ENCODE results near the gene CLPTM1L. TPM values are rescaled to one million over a fixed set of nuclear protein-coding genes. Genes with fewer than 3 reads are reported as not detected.

The CLPTM1L gene, protein sequence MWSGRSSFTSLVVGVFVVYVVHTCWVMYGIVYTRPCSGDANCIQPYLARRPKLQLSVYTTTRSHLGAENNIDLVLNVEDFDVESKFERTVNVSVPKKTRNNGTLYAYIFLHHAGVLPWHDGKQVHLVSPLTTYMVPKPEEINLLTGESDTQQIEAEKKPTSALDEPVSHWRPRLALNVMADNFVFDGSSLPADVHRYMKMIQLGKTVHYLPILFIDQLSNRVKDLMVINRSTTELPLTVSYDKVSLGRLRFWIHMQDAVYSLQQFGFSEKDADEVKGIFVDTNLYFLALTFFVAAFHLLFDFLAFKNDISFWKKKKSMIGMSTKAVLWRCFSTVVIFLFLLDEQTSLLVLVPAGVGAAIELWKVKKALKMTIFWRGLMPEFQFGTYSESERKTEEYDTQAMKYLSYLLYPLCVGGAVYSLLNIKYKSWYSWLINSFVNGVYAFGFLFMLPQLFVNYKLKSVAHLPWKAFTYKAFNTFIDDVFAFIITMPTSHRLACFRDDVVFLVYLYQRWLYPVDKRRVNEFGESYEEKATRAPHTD
- total RNA-seq (2014; rRNA removed; shearing (Covaris generic)): 392 and 406 TPM in 2 replicates

DNA sequence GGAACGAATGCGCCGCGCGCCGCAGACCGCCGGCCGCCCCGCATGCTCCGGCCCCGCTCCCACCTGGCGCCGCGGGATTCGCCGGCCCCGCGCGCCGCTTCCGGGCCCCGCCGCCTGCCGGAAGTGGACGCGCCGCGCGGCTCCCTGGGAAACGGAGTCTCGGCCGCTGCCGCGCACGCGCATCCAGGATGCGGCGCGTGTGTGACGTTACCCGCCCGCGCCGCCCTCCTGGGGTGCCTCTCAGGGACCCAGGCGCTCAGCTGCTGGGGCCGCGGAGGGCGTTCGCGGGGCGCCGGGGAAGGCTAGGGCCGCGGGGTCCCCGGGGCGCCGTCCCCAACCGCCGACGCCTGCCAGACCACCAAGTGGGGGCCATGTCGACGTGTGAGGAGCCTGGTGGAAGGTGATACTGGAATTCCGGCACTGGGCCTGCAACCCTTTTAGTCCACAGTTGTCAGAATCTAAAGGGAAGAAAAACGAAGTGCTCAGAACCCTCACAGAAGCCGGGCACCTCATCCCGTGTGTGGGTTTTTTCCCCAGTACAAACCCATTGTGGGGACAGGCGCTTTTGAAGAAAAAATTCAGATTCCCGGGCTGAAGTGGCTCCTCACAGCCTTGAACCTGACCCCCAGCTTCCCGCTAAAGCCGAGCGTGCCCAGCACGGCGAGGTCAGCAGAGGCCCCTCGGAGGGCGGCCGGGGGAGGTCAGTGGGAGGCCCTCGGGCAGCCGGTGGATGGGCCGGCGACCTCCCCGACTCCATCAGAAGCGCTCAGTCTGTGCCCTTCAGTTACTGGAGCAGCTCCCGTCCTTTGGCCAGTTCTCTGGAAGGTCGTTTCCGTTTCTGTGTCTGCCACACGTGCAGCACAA is at the start of gene CLPTM1L:
TSS of gene CLPTM1L (minus strand) at position 125 of the 864 bp plus-strand sequence. CDS start 258 bp downstream, outside the sequence.
- peak; percentile 96 for DNase-seq (ENCODE audit: low spot score)

DNA sequence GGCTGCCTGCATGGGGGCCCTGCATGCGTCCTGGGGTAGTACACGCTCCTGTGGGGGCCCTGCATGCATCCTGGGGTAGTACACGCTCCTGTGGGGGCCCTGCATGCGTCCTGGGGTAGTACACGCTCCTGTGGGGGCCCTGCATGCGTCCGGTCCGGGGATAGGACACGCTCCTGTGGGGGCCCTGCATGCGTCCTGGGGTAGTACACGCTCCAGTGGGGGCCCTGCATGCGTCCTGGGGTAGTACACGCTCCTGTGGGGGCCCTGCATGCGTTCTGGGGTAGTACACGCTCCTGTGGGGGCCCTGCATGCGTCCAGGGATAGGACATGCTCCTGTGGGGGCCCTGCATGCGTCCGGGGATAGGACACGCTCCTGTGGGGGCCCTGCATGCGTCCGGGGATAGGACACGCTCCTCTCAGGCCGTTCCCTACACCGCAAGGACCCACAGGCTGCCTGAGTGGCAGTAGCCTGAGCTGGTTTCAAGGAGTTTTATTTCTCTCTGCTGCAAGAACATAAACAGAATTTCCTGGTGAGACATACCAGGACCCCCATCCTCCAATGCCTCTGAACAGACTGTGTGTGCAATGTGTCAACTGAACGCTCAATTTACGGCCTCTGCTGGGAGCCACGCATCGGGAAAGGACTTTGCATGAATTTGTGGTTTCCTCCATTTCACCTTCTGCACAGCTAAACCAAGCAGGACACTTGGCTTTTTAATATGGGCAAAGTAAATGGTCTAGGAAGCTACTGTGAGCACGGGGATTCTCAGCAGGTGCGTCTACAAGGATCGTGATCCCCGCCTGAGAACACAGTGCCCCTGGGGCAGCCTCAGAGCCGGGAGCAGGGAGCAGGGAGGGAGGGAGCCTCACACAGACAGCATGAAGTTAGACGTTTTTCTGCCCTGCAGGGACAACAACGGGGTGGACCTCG is 48.9 kb upstream of the CLPTM1L start:
- DNase-seq (ENCODE audit: low spot score): no peak

DNA sequence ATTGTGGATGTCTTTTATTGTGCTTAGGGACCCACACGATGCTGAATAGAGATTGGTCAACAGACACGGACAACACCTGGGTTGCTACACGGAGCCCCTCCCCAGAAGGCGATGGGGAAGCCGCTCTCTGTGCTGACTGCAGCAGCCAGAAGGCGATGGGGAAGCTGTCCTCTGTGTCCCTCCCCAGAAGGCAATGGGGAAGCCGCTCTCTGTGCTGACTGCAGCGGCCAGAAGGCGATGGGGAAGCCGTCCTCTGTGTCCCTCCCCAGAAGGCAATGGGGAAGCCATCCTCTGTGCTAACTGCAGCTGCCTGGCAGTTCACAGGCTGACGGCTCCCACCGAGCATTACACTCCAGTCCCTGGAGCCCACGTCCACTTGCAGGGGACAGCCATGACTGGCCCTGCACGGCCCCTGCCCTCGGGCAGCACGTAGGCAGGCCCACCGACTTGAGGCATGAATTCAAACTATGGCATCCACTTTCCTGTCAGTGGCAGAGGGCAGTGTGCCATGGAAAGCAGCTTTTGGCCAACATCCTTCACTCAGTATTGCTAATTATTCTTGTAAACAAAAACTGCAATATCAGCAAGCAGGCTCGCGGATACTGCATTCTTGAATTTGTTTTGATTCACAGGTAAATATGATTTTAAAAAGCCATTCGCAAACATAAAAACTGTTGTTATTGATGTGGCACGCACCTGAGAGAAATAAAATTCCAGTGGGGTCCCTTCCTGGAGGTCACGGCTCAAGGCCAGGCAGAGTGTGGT is 48.1 kb upstream of the CLPTM1L start:
- DNase-seq (ENCODE audit: low spot score): no peak

DNA sequence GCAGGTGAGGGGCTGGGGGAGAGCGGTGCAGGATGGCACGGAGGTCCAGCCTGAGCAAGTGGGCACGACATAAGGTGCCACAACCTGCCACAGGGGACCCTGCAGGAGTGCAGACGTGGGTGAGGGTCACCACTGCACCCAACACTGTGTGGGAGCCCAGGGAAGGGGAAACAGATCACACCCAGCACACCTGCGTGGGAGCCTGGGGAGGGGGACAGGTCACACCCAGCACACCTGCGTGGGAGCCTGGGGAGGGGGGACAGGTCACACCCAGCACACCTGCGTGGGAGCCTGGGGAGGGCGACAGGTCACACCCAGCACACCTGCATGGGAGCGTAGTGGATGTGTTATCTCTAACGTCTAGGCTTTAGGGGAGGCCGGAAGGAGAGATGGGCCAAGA is 47.4 kb upstream of the CLPTM1L start:
- DNase-seq (ENCODE audit: low spot score): no peak

DNA sequence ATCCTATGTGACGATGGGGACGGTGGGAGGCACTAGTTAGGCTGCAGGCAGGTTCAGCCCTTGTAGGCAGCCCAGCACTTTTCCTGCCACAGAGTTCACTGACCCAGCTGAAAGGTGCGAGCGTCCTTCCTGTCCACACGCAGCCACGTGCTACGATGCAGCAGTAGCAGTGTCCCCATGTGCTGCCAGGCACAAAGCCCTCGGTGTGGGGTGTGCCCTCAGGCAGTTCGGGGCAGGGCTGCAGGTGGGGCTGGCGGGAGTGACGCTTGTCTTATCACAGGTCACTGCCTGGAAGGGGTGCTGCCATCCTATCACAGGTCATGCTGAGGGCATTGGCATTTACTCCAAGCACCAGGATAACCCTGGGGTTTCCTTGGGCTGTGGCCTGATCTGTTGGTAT is 46.8 kb upstream of the CLPTM1L start:
- DNase-seq (ENCODE audit: low spot score): no peak

DNA sequence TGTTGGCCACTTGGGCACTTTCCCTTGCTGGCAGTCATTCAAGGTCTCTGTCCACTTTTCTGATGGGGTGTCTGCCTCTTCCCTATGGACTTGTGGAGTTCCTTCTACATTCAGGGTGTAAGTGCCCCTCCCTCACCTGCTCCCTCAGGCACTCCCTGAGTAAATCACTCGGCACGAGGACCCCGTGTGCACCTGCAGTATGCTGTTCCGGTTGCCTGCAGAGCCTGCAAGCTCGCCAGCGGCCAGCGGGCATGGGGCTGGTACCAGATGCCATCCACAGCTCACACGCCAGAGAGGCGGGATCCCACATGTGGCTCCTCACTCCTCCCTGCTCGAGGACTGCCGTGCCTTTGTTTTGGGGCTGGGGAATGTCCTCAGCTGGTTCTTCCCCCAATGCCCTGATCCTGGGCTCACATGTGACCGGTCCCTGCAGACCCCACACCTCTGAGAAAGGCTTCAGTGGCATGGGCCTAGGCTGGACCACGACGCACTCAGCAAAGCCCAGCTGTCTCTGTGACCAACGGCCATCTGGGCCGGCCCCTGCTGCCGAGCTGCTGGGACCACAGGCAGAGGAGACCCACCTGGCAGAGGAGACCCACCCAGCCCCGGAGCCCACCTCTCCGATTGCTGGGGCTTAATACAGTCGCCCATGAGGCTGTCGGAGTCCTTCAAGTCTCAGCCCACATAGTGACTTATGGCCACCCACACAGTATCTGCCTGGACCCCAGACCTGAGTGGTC is 46.1 kb upstream of the CLPTM1L start:
- no peak for DNase-seq (ENCODE audit: low spot score)

DNA sequence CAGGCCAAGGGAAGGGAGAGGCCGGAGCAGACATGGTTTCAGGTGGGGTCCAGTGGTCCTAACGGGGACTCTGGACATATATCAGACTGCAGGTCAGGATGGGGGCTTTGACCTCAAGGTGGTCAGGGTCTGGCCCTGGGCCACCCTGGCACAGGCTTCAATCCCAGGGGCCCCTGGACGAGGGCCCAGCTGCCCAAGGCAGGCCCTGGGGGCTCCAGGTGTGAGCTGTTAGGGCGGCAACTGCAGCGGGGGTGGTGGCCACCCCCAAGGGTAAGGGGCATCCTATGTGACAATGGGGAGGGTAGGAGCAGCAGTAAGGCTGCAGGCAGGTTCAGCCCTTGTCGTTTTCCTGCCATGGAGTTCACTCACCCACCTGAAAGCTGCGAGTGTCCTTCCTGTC is 45.4 kb upstream of the CLPTM1L start:
- DNase-seq (ENCODE audit: low spot score): no peak

DNA sequence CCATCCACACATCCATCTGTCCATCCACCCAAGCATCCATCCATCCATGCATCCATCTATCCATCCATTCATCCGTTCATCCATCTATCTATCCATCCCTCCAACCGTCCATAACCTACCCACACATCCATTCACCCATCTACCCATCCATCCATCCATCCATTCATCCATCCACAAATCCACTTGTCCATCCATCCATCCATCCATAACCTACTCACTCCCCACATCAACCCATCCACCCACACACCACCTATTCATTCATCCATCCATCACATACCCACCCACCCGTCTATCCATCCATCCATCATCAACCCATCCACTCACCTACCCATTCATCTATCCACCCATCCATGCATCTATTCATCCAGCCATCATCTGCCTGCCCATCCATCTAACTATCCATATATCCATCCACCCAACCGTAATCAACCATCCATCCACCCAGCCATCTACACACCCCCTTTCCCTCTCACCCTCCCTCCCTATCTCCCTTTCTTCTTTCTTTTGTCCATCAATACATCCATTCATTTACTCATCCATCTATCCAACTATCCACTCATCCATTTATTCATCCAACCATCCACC is 43.6 kb upstream of the CLPTM1L start:
- no peak for DNase-seq (ENCODE audit: low spot score)

DNA sequence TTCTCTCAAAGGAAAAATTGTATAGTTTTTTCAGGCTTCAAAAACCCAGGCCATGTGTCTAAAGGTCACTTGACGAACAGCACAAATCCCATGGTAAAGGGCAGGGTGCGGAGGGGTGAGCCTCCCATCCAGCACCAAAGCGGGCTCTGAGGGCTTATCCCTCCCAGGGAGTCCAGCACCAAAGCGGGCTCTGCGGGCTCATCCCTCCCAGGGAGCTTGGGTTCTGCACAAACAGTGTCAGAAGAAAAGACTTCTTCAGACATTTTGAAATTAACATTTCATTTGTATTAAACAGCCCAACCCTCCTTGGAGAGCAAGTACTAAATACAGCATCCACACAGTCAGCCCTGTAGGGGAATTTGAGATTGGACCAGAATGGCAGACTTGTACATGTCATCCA is 43.0 kb upstream of the CLPTM1L start:
- no peak for DNase-seq (ENCODE audit: low spot score)

DNA sequence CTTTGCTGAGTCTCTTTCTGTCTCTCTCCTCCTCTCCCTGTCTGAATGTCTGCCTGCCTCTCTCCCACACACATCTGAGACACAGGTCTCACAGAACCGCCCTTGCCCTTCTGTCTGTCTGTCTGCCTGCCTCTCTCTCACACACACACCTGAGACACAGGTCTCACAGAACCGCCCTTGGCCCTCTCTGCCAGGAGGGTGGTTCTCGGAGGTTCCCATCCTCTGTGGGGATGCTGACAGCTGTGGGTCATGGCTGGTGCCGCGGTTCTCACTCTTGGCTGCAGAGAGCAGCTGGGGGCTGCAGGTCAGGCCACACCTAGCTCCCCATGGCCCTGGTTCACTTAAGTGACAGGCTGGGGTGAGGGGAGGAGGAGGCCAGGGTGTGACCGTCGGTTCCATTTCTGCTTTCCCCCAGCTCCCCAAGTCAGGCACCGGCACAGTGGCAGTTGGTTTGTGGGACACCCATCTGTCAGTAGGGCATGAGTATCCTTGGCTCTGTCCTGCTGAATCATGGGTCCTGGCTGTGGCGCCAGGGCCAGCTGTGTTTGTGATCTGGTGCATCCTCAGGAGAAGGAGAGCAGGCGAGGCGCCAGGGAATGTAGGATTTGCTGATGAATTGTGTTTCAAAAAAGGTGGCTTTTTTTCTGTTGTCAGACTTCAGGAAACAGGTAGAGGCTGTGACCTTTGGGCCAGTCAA is 42.3 kb upstream of the CLPTM1L start:
- no peak for DNase-seq (ENCODE audit: low spot score)

DNA sequence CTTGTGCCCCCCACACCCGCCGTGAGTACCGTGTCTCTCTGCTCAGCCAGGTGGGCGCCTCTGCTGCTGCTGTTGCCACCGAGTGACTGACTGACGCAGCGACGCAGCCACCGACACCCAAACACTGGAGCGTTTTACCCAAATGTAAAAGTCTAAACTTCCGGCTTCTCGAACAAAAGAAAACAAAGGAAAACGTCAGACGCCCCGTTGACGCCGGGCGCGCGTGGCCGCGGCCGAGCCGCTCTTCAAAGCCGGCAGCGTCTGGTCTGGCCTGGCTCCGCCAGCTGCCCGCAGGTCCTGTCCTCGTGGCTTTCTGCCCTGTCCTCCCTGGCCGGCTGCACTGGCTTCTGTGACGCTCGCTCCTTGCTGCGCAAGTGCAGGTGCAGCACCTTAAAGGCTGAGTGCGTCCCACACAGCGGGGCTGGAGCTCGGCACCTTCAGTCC is 41.4 kb upstream of the CLPTM1L start:
- peak; percentile 68 for DNase-seq (ENCODE audit: low spot score)

DNA sequence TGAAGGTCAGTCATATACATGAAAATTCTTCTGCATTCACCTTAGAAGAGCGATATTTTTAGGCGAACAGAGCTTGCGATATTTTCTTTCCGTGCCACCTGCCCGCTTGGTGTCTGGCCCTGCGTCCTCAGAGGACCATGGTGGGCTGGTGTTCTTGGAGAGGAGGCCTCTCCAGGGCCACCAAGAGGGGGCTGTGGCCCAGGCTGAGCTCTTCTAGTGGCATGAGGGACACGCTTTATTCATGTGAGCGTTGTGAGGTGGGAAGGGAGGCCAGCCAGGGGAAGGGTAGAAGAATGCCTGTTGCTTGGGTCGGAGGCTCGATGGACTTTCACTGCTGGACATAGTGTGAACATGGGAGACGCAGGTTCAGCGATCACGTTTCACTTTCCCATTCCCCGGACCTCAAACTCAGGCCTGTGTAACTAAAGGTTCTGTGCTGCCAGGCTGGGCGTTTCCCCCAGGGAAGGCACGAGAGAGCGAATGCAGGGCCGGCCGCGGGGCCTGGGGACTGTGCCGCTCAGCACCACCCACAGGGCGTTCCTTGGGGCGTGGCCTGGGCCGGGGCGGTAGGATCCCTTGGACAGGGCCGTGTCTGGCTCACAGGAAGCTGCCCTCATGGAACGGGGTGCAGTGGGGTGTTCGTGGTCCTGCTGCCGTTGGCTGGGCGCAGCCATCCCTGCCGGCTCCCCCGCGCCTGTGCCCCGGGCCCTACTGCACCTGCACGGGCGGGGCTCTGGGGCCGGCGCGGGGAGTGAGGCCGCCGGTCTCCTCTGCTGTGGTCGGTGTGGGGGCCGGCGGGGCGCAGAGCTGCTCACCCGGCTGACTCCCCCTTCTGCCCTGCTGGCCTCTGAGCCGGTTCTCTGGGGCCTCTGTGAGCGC is 40.7 kb upstream of the CLPTM1L start:
- DNase-seq (ENCODE audit: low spot score): peak; percentile 88

DNA sequence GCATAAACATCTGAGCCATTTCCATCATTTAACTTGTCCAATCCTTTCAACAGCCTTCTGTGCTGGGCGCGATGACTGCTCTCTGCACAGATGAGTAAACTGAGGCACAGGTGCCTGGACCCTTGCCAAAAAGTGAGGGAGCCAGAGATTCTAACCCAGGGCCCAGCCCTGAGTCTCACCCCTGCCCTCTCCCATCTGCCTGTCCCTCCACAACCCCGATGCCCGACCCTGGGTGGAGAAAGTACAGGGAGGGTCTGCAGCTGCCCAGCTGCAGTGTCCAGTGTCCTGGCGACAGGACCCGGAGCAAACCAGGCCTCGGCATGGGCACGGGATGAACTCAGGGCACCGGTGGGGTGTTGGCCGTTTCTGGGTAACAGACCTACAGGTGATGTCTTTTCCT is 39.6 kb upstream of the CLPTM1L start:
- DNase-seq (ENCODE audit: low spot score): no peak

DNA sequence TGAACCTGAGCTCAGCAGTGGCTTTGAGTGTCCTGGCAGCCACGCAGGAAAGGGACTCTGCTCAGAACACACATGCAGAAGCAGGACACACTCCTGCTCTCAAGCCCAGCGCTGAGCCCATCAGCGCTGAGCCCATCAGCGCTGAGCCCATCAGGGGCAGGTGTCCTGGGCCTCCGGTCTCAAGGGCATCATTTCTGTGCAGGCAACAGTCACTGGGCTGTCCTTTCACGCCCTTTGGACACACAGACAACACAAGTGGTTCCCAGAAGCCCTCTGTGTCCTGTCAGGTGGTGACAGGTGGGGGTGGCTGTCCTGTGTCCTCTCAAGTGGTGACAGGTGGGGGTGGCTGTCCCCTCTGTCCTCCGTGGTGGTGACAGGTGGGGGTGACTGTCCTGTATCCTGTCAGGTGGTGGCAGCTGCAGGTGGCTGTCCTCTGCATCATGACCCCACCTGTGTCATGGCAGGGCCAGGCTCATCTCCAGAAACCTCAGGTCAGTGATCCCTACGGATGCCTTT is 39.0 kb upstream of the CLPTM1L start:
- DNase-seq (ENCODE audit: low spot score): no peak

DNA sequence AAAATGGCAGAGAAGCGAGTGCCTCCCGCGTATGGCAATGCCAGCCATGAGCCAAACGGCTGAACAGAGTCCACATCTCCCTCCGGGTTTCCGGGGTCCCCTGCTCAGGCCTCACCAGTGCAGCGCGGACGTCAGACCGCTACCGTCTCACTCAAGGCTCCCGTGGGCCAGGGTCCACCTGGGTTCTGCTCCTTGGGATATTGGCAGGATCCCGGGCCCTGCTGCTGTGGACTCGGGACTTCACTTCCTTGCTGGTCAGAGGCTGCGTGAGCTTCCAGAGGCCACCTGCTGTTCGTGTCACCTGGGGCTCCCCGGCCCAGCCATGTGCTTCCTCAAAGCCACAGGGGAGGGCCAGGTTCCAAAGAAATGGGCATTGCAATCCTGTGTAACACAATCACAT is 38.4 kb upstream of the CLPTM1L start:
- DNase-seq (ENCODE audit: low spot score): no peak

DNA sequence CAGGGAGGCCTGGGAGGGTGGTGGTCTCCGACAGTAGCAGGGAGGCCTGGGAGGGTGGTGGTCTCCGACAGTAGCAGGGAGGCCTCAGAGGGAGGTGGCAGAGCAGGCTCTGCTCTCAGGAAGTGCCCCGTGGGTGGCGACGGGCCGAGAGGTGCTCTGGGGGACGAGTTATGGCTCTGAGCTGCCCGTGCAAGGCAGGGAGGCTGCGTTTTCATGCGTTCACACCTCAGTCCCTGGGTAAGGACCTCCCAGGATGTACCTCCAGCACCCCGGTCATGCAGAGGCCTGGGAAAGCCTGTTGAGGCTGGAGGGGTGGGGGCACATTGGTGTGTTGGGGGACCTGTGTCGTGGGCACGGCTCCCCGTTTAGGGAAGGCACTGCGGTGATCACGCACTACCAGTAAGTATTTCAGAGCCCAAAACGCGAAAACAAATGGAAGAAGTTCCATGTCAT is 37.4 kb upstream of the CLPTM1L start:
- no peak for DNase-seq (ENCODE audit: low spot score)

Measured in HT-29 (cell line).